ENCODE data around the gene ZBTB40.
A peak's percentile ranks its signal among the peaks of the same experiment; 100 is the strongest.

ZBTB40 gene

DNA sequence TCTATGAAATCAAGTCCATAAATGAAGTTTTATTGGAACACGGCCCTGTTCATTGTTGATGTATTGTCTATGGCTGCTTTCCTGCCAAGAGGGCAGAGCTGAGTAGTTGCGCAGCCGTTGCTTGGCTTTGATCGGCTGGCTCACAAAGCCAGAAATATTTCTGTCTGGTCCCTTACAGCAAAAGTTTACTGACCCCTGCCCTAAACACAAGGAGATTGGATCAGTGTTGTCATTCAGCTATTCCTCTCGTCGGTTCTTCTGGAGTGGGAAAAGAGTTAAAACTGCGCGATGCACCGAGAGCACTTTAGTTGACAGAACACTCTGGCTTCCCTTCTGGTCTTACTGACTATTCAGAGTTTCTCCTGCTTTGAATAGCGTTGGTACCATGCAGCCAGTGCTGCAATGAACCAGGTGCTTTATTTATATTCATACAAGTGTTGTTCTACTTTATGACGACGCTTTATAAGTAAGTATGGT is 868 bp downstream of the ZBTB40 start:
- H3K4me3 ChIP-seq (ENCODE audit: control insufficient read depth, low read depth, low read length): peak overlapping the region; percentile 86
- TF ChIP-seq CTCF (conservative IDR thresholded peaks at IDR 0.05; ENCODE audit: control insufficient read depth, insufficient read depth, low read depth, low read length): no peak
- DNase-seq (ENCODE audit: low read depth): peak; percentile 55

DNA sequence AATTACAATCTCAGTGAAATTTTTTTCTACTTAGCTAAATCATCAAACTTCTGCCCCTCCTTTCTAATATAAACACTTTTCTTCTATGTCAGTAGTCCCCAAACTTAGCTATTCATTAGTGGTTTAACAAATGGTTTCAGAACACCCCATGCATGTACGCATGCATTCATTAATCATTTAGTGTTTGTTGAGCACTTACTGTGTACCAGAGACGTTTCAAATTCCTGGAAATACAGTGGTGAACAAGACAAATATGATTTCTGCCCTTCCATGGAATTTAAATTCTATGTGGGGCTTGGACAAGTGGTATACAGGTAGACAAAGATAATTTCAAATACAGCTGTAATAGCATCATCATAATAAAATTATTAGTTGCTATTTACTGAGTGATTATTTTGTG is 1.5 kb downstream of the ZBTB40 start:
- H3K4me3 ChIP-seq (ENCODE audit: control insufficient read depth, low read depth, low read length): peak overlapping the region; percentile 86
- no peak for TF ChIP-seq CTCF (conservative IDR thresholded peaks at IDR 0.05; ENCODE audit: control insufficient read depth, insufficient read depth, low read depth, low read length)

GRCh38 chr1:22454476-22455056 is 2.9 kb downstream of the ZBTB40 start:
- TF ChIP-seq CTCF (conservative IDR thresholded peaks at IDR 0.05; ENCODE audit: control insufficient read depth, insufficient read depth, low read depth, low read length): no peak
- DNase-seq (ENCODE audit: low read depth): no peak
- no peak overlapping the region for H3K4me3 ChIP-seq (ENCODE audit: control insufficient read depth, low read depth, low read length)

More for the DNA sequence above, 1.5 kb downstream of the ZBTB40 start:
- DNase-seq (ENCODE audit: low read depth): no peak

DNA sequence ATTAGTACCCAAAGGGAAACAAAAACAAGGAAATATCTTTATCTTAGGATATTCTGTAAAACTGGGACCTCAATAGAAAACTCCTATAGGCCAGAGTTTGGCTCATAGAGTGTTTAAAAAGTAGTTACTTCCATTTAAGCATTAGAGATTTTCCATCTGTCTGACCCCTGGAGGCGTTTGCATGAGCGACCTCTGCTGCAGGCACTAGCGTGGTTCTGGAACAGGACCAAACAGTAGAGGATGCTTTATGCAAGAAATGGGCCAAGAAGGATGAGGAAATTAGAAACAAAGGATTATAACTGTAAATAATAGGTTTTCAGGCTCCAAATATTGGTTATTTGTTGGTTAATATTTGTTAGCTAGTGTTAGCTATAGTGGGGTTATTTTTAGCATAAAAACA is 5.7 kb downstream of the ZBTB40 start:
- peak; percentile 23 for TF ChIP-seq CTCF (conservative IDR thresholded peaks at IDR 0.05; ENCODE audit: control insufficient read depth, insufficient read depth, low read depth, low read length)
- peak; percentile 44 for DNase-seq (ENCODE audit: low read depth)
- H3K4me3 ChIP-seq (ENCODE audit: control insufficient read depth, low read depth, low read length): no peak overlapping the region

GRCh38 chr1:22457836-22458235 is 6.2 kb downstream of the ZBTB40 start:
- no peak overlapping the region for H3K4me3 ChIP-seq (ENCODE audit: control insufficient read depth, low read depth, low read length)
- no peak for TF ChIP-seq CTCF (conservative IDR thresholded peaks at IDR 0.05; ENCODE audit: control insufficient read depth, insufficient read depth, low read depth, low read length)
- no peak for DNase-seq (ENCODE audit: low read depth)

- TF ChIP-seq CTCF (conservative IDR thresholded peaks at IDR 0.05; ENCODE audit: control insufficient read depth, insufficient read depth, low read depth, low read length): no peak
- no peak for DNase-seq (ENCODE audit: low read depth)
- H3K4me3 ChIP-seq (ENCODE audit: control insufficient read depth, low read depth, low read length): no peak overlapping the region
Observed at GRCh38 chr1:22461100-22461499, 9.4 kb downstream of the ZBTB40 start.
